Keratinocyte (primary cell): ENCODE results near the gene FAF1.

Experiments
- CTCF ChIP-seq, 3 experiments: IDR thresholded peaks in 1 of 3; conservative IDR thresholded peaks in 1 of 3; optimal IDR thresholded peaks in 1 of 3; 2 replicates in 2 of 3; 3 replicates in 1 of 3; pipeline versions ENCODE3 to v1.5.1; 2011; ENCODE audit warnings: low read length in 3 of 3, mild to moderate bottlenecking in 3 of 3, moderate library complexity in 2 of 3, control low read depth in 1 of 3, inconsistent platforms in 1 of 3; ENCODE audit not compliant: insufficient read depth in 2 of 3; ENCODE audit errors: extremely low read depth in 1 of 3
- EZH2 ChIP-seq: IDR thresholded peaks from one replicate; pipeline ENCODE4 v1.6.1; 2012; ENCODE audit warnings: inconsistent platforms, mild to moderate bottlenecking, low read length, moderate library complexity

- peak; percentile 27 to 59 (median 29) for TF ChIP-seq CTCF (optimal IDR thresholded peaks at IDR 0.05 in 1 of 3, IDR thresholded peaks at IDR 0.05 in 1 of 3, conservative IDR thresholded peaks at IDR 0.05 in 1 of 3; ENCODE audit: extremely low read depth in 1 of 3, insufficient read depth in 2 of 3, low read length in 3 of 3)
- no peak for TF ChIP-seq EZH2
Observed at GRCh38 chr1:50750021-50750619, 209.9 kb downstream of the FAF1 start.
